Upper lobe of right lung (tissue), 1 donor: ENCODE results near the gene EPHA1. TPM values are rescaled to one million over a fixed set of nuclear protein-coding genes. Genes with fewer than 3 reads are reported as not detected.

Experiments used
- ATAC-seq: fragments of 200-7000 bp; cut with Tn5 transposase; one replicate; pipeline ENCODE4 v1.9.1; 2020; ENCODE audit warnings: mild to moderate bottlenecking, moderate library complexity
- DNase-seq: peaks from one replicate; pipeline ENCODE4 v3.0.0-alpha.2; 2020
- H3K27ac ChIP-seq: fragments of 200-600 bp; one replicate; pipeline ENCODE4 v1.8.0; 2022
- H3K27me3 ChIP-seq: fragments of 200-600 bp; one replicate; pipeline ENCODE4 v1.8.0; 2022; ENCODE audit warnings: mild to moderate bottlenecking
- H3K36me3 ChIP-seq: fragments of 200-600 bp; one replicate; pipeline ENCODE4 v1.8.0; 2022
- H3K4me1 ChIP-seq: fragments of 200-600 bp; one replicate; pipeline ENCODE4 v1.8.0; 2022
- H3K4me3 ChIP-seq: fragments of 200-600 bp; one replicate; pipeline ENCODE4 v1.8.0; 2022; ENCODE audit warnings: mild to moderate bottlenecking
- H3K9me3 ChIP-seq: fragments of 200-600 bp; one replicate; pipeline ENCODE4 v1.8.0; 2022
- CTCF ChIP-seq: fragments of 200-600 bp; IDR thresholded peaks from one replicate; pipeline ENCODE4 v1.8.0; 2022; ENCODE audit warnings: antibody characterized with exemption
- intact Hi-C: fragments of 100-400 bp; cut with DNase I; formaldehyde crosslinking; loops from one replicate; pipeline ENCODE4 v1.11.0; 2022
- total RNA-seq: library from RNA; stranded (reverse); fragmentation: NEBNext Ultra II Directional; extraction: Animal tissue kit (Norgen Biotek cat#: 25700); gene quantifications from one replicate; pipeline ENCODE4 v1.2.1, GENCODE V29; 2021
- donor health status: DM: no; HTN: yes; CAD: no; lungs with severe emphysema.

The EPHA1 gene
- total RNA-seq, 1 donor from 2014 or later: 13.9 TPM

GRCh38 chr7:143387156-143387975 lies 21.3 kb downstream of the EPHA1 start:
- TF ChIP-seq CTCF: no peak
- H3K4me3 ChIP-seq: no peak overlapping the region
- ATAC-seq (no peak), DNase-seq (peak; percentile 54)
- peaks cover 63% of the 10 kb centered on the region for H3K36me3 ChIP-seq
- H3K9me3 ChIP-seq: no peaks in the 10 kb centered on the region
- peak overlapping the region; percentile 36 for H3K27ac ChIP-seq
- intact Hi-C loops: no loop called here
- peaks cover 67% of the 10 kb centered on the region for H3K4me1 ChIP-seq
- H3K27me3 ChIP-seq: no peaks in the 10 kb centered on the region

- Histone ChIP-seq H3K36me3 (peaks cover 57% of the 10 kb centered on the region), H3K4me3 (peak overlapping the region; percentile 98), H3K27me3 (no peaks in the 10 kb centered on the region), H3K9me3 (no peaks in the 10 kb centered on the region), H3K27ac (peak overlapping the region; percentile 99), H3K4me1 (peaks cover 61% of the 10 kb centered on the region)
- TF ChIP-seq CTCF: no peak
- intact Hi-C loops: no loop called here
- DNase-seq: peak; percentile 71
- ATAC-seq: peak; percentile 25
Observed at GRCh38 chr7:143385891-143386781, 22.5 kb downstream of the EPHA1 start.

GRCh38 chr7:143384661-143385631 lies 23.7 kb downstream of the EPHA1 start:
- Histone ChIP-seq H3K27me3 (no peaks in the 10 kb centered on the region), H3K27ac (peak overlapping the region; percentile 99), H3K4me3 (peak overlapping the region; percentile 98), H3K9me3 (no peaks in the 10 kb centered on the region), H3K4me1 (peaks cover 51% of the 10 kb centered on the region), H3K36me3 (peaks cover 45% of the 10 kb centered on the region)
- DNase-seq: peak; percentile 68
- intact Hi-C loops: no loop called here
- no peak for TF ChIP-seq CTCF
- peak; percentile 1 for ATAC-seq

- no peaks in the 10 kb centered on the region for H3K27me3 ChIP-seq
- peaks cover 54% of the 10 kb centered on the region for H3K4me1 ChIP-seq
- peak; percentile 65 for DNase-seq
- peak overlapping the region; percentile 99 for H3K27ac ChIP-seq
- ATAC-seq: peak; percentile 0
- intact Hi-C loops: no loop called here
- H3K36me3 ChIP-seq: peaks cover 38% of the 10 kb centered on the region
- no peaks in the 10 kb centered on the region for H3K9me3 ChIP-seq
- no peak for TF ChIP-seq CTCF
- peak overlapping the region; percentile 98 for H3K4me3 ChIP-seq
Observed at GRCh38 chr7:143384148-143384547, 24.5 kb downstream of the EPHA1 start.

GRCh38 chr7:143383642-143383957 lies 25.1 kb downstream of the EPHA1 start:
- no peak for DNase-seq
- H3K36me3 ChIP-seq: peaks cover 32% of the 10 kb centered on the region
- H3K4me3 ChIP-seq: peak overlapping the region; percentile 98
- no peak for ATAC-seq
- H3K27me3 ChIP-seq: no peaks in the 10 kb centered on the region
- intact Hi-C loops: no loop called here
- no peaks in the 10 kb centered on the region for H3K9me3 ChIP-seq
- peak overlapping the region; percentile 99 for H3K27ac ChIP-seq
- no peak for TF ChIP-seq CTCF
- H3K4me1 ChIP-seq: peaks cover 53% of the 10 kb centered on the region
